ENCODE measurements around the gene TMEM59. TPM values are rescaled to one million over a fixed set of nuclear protein-coding genes. Genes with fewer than 3 reads are reported as not detected.

Gene TMEM59
- total RNA-seq, 1 experiment from 2014 or later, result 239 TPM

- intact Hi-C loops (cut with micrococcal nuclease; ENCODE audit: unreplicated experiment), result no loop called here
- TF ChIP-seq EZH2 (IDR thresholded peaks at IDR 0.05; ENCODE audit: low read depth), result no peak
- TF ChIP-seq, protein P1, sequence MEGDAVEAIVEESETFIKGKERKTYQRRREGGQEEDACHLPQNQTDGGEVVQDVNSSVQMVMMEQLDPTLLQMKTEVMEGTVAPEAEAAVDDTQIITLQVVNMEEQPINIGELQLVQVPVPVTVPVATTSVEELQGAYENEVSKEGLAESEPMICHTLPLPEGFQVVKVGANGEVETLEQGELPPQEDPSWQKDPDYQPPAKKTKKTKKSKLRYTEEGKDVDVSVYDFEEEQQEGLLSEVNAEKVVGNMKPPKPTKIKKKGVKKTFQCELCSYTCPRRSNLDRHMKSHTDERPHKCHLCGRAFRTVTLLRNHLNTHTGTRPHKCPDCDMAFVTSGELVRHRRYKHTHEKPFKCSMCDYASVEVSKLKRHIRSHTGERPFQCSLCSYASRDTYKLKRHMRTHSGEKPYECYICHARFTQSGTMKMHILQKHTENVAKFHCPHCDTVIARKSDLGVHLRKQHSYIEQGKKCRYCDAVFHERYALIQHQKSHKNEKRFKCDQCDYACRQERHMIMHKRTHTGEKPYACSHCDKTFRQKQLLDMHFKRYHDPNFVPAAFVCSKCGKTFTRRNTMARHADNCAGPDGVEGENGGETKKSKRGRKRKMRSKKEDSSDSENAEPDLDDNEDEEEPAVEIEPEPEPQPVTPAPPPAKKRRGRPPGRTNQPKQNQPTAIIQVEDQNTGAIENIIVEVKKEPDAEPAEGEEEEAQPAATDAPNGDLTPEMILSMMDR (conservative IDR thresholded peaks at IDR 0.05), result no peak
- Histone ChIP-seq H3K27ac (no peak overlapping the region), H3F3A (ENCODE audit: insufficient read depth, low read depth) (peaks cover 23% of the 10 kb centered on the region), H3K9me3 (ENCODE audit: insufficient read depth, low read depth) (no peaks in the 10 kb centered on the region), H3K27me3 (ENCODE audit: insufficient read depth, low read depth) (no peaks in the 10 kb centered on the region; the same call in 1 of the 2 replicates), H3K4me2 (no peak overlapping the region), H3K9me2 (ENCODE audit: insufficient read depth) (no peaks in the 10 kb centered on the region), H3K4me1 (replicated peaks; ENCODE audit: insufficient read depth) (peaks cover 37% of the 10 kb centered on the region), H2AFZ (no peak overlapping the region), H3K79me2 (ENCODE audit: low read depth) (no peaks in the 10 kb centered on the region), H4K20me1 (ENCODE audit: insufficient read depth) (no peaks in the 10 kb centered on the region), H3K4me3 (no peak overlapping the region), H3K36me3 (ENCODE audit: low read depth) (no peaks in the 10 kb centered on the region)
- ChIA-PET CTCF (no interaction called here), POLR2A (ENCODE audit: unreplicated experiment) (no interaction called here)
- no peak for DNase-seq
- no TSS peak for BruUV-seq (replicated peaks)
These were observed 39.5 kb downstream of the TMEM59 start for GRCh38 chr1:54013393-54014008.

- no peaks in the 10 kb centered on the region for H3K79me2 ChIP-seq (ENCODE audit: low read depth)
- H3F3A ChIP-seq (ENCODE audit: insufficient read depth, low read depth), result peaks cover 23% of the 10 kb centered on the region
- no peak overlapping the region for H3K4me2 ChIP-seq
- H3K4me1 ChIP-seq (replicated peaks; ENCODE audit: insufficient read depth), result peaks cover 30% of the 10 kb centered on the region
- intact Hi-C loops (cut with micrococcal nuclease; ENCODE audit: unreplicated experiment), result no loop called here
- no peak overlapping the region for H3K27ac ChIP-seq
- no TSS peak for BruUV-seq (replicated peaks)
- no peak overlapping the region for H3K4me3 ChIP-seq
- TF ChIP-seq EZH2 (IDR thresholded peaks at IDR 0.05; ENCODE audit: low read depth), result no peak
- TF ChIP-seq, protein P1 (conservative IDR thresholded peaks at IDR 0.05), result no peak
- ChIA-PET POLR2A (ENCODE audit: unreplicated experiment) (no interaction called here), CTCF (no interaction called here)
- no peak for DNase-seq
- no peaks in the 10 kb centered on the region for H3K9me3 ChIP-seq (ENCODE audit: insufficient read depth, low read depth)
- H3K27me3 ChIP-seq (ENCODE audit: insufficient read depth, low read depth), result no peaks in the 10 kb centered on the region; the same call in 1 of the 2 replicates
- no peaks in the 10 kb centered on the region for H4K20me1 ChIP-seq (ENCODE audit: insufficient read depth)
- no peaks in the 10 kb centered on the region for H3K9me2 ChIP-seq (ENCODE audit: insufficient read depth)
- H3K36me3 ChIP-seq (ENCODE audit: low read depth), result no peaks in the 10 kb centered on the region
- no peak overlapping the region for H2AFZ ChIP-seq
These were observed 40.1 kb downstream of the TMEM59 start for GRCh38 chr1:54012863-54013262.

DNA sequence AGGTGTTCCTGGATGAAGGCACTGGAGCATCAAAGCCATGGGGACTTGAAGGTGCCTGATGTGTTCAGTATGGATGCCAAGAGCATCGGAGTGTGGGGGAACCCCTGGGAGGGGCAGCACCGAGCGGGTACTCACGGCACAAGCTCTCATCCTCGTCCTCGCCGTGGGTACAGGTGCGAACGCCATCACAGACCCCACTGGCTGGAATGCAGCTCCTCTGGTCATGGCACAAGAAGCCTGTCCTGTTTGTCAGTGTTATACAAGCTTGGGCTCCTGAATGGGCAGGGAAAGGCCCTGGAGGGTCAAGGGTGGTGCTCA lies 41.0 kb downstream of the TMEM59 start:
- H3K27ac ChIP-seq, result no peak overlapping the region
- intact Hi-C loops (cut with micrococcal nuclease; ENCODE audit: unreplicated experiment), result no loop called here
- no peak for DNase-seq
- H3K4me2 ChIP-seq, result no peak overlapping the region
- BruUV-seq (replicated peaks), result no TSS peak
- POLR2A ChIA-PET (ENCODE audit: unreplicated experiment), result no interaction called here
- H2AFZ ChIP-seq, result no peak overlapping the region
- H4K20me1 ChIP-seq (ENCODE audit: insufficient read depth), result no peaks in the 10 kb centered on the region
- no peaks in the 10 kb centered on the region; the same call in 1 of the 2 replicates for H3K27me3 ChIP-seq (ENCODE audit: insufficient read depth, low read depth)
- H3K36me3 ChIP-seq (ENCODE audit: low read depth), result no peaks in the 10 kb centered on the region
- no peaks in the 10 kb centered on the region for H3K9me3 ChIP-seq (ENCODE audit: insufficient read depth, low read depth)
- H3F3A ChIP-seq (ENCODE audit: insufficient read depth, low read depth), result peaks cover 20% of the 10 kb centered on the region
- H3K4me1 ChIP-seq (replicated peaks; ENCODE audit: insufficient read depth), result peaks cover 21% of the 10 kb centered on the region
- no peaks in the 10 kb centered on the region for H3K79me2 ChIP-seq (ENCODE audit: low read depth)
- CTCF ChIA-PET, result interaction anchor here (0.6 kb wide), 1 partner anchor 12 kb away, joined by 3 read pairs; no protein-coding TSS in a partner anchor
- no peak overlapping the region for H3K4me3 ChIP-seq
- TF ChIP-seq, protein P1 (conservative IDR thresholded peaks at IDR 0.05), result no peak
- TF ChIP-seq EZH2 (IDR thresholded peaks at IDR 0.05; ENCODE audit: low read depth), result no peak
- no peaks in the 10 kb centered on the region for H3K9me2 ChIP-seq (ENCODE audit: insufficient read depth)

All from PC-9 (cell line).